Vagina (tissue), 2 donors: ENCODE measurements around the gene KCNF1. TPM values are rescaled to one million over a fixed set of nuclear protein-coding genes. Genes with fewer than 3 reads are reported as not detected.

ENCODE experiments used
- DNase-seq, 2 donors: peaks; one replicate each; pipeline ENCODE4 v3.0.0-alpha.2; 2017; ENCODE audit errors: extremely low spot score in 2 of 2
- H3K27ac ChIP-seq: fragments of 200-600 bp; sonication (generic); one replicate; pipeline ENCODE4 v1.5.1; 2019
- H3K27me3 ChIP-seq: fragments of 200-600 bp; sonication (generic); one replicate; pipeline ENCODE4 v1.5.1; 2019
- H3K36me3 ChIP-seq, 2 donors: fragments of 200-600 bp; sonication (generic); one replicate each; pipeline ENCODE4 v1.5.1; 2017 to 2019
- H3K4me1 ChIP-seq: fragments of 200-600 bp; sonication (generic); one replicate; pipeline ENCODE4 v1.5.1; 2019
- H3K4me3 ChIP-seq, 2 donors: fragments of 200-600 bp; sonication (generic); 1 replicate in 1 of 2; 2 replicates in 1 of 2; pipeline ENCODE4 v1.5.1; 2016 to 2019
- H3K9me3 ChIP-seq: fragments of 200-600 bp; sonication (generic); one replicate; pipeline ENCODE4 v1.5.1; 2019
- CTCF ChIP-seq, 3 experiments: fragments of 450-650 bp in 2 of 3; fragments of 200-600 bp in 1 of 3; sonication (generic) in 1 of 3; IDR thresholded peaks; one replicate each; pipeline ENCODE4 v1.5.1; 2017 to 2019; ENCODE audit warnings: antibody characterized with exemption in 3 of 3, mild to moderate bottlenecking in 2 of 3, moderate library complexity in 2 of 3
- POLR2A ChIP-seq, 2 donors: fragments of 450-650 bp; IDR thresholded peaks; one replicate each; pipeline ENCODE4 v1.6.1; 2017; ENCODE audit warnings: antibody characterized with exemption in 2 of 2, mild to moderate bottlenecking in 2 of 2, moderate library complexity in 2 of 2
- POLR2AphosphoS5 ChIP-seq, 2 donors: sonication (generic); formaldehyde crosslinking; IDR thresholded peaks; one replicate each; pipeline ENCODE4 v1.9.0; 2017; ENCODE audit warnings: antibody characterized with exemption in 2 of 2, mild to moderate bottlenecking in 2 of 2, low read depth in 1 of 2; ENCODE audit not compliant: insufficient read depth in 1 of 2
- intact Hi-C: fragments of 100-400 bp; cut with DNase I; formaldehyde crosslinking; loops from one replicate; pipeline ENCODE4 v1.15.1; 2023
- total RNA-seq: library from RNA; depleted of rRNA; stranded (reverse); fragments of >200 nt; gene quantifications from one replicate; pipeline ENCODE4 v1.2.3, GENCODE V29; 2016

KCNF1 gene
- total RNA-seq, 1 donor from 2014 or later, result not detected

- H3K27ac ChIP-seq, result no peak overlapping the region
- no peaks in the 10 kb centered on the region for H3K36me3 ChIP-seq
- intact Hi-C loops, result no loop called here
- DNase-seq, result no peak
- TF ChIP-seq POLR2AphosphoS5 (IDR thresholded peaks at IDR 0.05; ENCODE audit: insufficient read depth in 1 of 2, low read depth in 1 of 2), result no peak
- no peaks in the 10 kb centered on the region for H3K27me3 ChIP-seq
- no peaks in the 10 kb centered on the region for H3K9me3 ChIP-seq
- H3K4me3 ChIP-seq, result no peak overlapping the region
- peaks cover 5% of the 10 kb centered on the region for H3K4me1 ChIP-seq
These were observed 4.7 kb upstream of the KCNF1 start for GRCh38 chr2:10906926-10907625.

GRCh38 chr2:10908195-10908594, 3.5 kb upstream of the KCNF1 start:
- no peak for DNase-seq
- H3K27ac ChIP-seq, result no peak overlapping the region
- TF ChIP-seq CTCF (IDR thresholded peaks at IDR 0.05) (no peak), POLR2AphosphoS5 (IDR thresholded peaks at IDR 0.05; ENCODE audit: insufficient read depth in 1 of 2, low read depth in 1 of 2) (no peak), POLR2A (IDR thresholded peaks at IDR 0.05) (no peak)
- intact Hi-C loops, result no loop called here
- no peaks in the 10 kb centered on the region for H3K36me3 ChIP-seq
- H3K27me3 ChIP-seq, result no peaks in the 10 kb centered on the region
- H3K9me3 ChIP-seq, result no peaks in the 10 kb centered on the region
- peaks cover 5% of the 10 kb centered on the region for H3K4me1 ChIP-seq
- H3K4me3 ChIP-seq, result no peak overlapping the region

GRCh38 chr2:10909050-10909995, 2.4 kb upstream of the KCNF1 start:
- intact Hi-C loops, result no loop called here
- TF ChIP-seq POLR2A (IDR thresholded peaks at IDR 0.05) (no peak), POLR2AphosphoS5 (IDR thresholded peaks at IDR 0.05; ENCODE audit: insufficient read depth in 1 of 2, low read depth in 1 of 2) (no peak)
- H3K27ac ChIP-seq, result no peak overlapping the region
- H3K9me3 ChIP-seq, result no peaks in the 10 kb centered on the region
- peaks cover 5% of the 10 kb centered on the region for H3K4me1 ChIP-seq
- H3K27me3 ChIP-seq, result no peaks in the 10 kb centered on the region
- H3K36me3 ChIP-seq, result no peaks in the 10 kb centered on the region
- no peak overlapping the region for H3K4me3 ChIP-seq
- DNase-seq, result no peak

- no peak overlapping the region for H3K4me3 ChIP-seq
- H3K36me3 ChIP-seq, result no peaks in the 10 kb centered on the region
- no peak for DNase-seq
- TF ChIP-seq POLR2AphosphoS5 (IDR thresholded peaks at IDR 0.05; ENCODE audit: insufficient read depth in 1 of 2, low read depth in 1 of 2) (no peak), CTCF (IDR thresholded peaks at IDR 0.05) (no peak), POLR2A (IDR thresholded peaks at IDR 0.05) (no peak)
- H3K27me3 ChIP-seq, result no peaks in the 10 kb centered on the region
- H3K9me3 ChIP-seq, result no peaks in the 10 kb centered on the region
- intact Hi-C loops, result no loop called here
- H3K4me1 ChIP-seq, result peaks cover 5% of the 10 kb centered on the region
- H3K27ac ChIP-seq, result no peak overlapping the region
These were observed 1.8 kb upstream of the KCNF1 start for GRCh38 chr2:10909996-10910341.

- Histone ChIP-seq H3K36me3 (no peaks in the 10 kb centered on the region), H3K27me3 (no peaks in the 10 kb centered on the region), H3K4me1 (peaks cover 5% of the 10 kb centered on the region), H3K4me3 (no peak overlapping the region), H3K27ac (no peak overlapping the region), H3K9me3 (no peaks in the 10 kb centered on the region)
- no peak for DNase-seq
- intact Hi-C loops, result no loop called here
- TF ChIP-seq POLR2A (IDR thresholded peaks at IDR 0.05), result no peak
- TF ChIP-seq CTCF (IDR thresholded peaks at IDR 0.05), result no peak
- no peak for TF ChIP-seq POLR2AphosphoS5 (IDR thresholded peaks at IDR 0.05; ENCODE audit: insufficient read depth in 1 of 2, low read depth in 1 of 2)
These were observed 1.1 kb upstream of the KCNF1 start for GRCh38 chr2:10910625-10911024.
